Measurements from ENCODE around the gene PTH.

The PTH gene

DNA sequence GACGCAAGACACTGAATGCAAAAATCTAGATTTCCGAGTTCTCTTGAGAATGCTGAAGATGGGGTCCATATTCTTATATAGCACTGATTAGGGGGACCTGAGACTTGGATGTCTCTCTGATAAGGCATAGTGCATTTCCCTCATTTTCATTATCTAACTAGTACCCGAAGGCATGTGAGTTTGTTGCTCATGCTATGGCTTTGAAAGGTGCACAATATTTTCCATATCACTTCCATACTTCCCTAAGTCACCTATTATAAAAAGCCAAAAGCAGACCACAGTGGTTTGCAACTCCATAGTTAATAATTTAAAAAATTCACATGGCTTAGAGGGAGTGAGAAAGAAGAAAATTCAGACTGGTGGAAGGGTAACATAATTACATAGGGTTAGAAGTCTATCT, 34.5 kb downstream of the PTH start:
- no peak overlapping the region for H3K4me3 ChIP-seq (ENCODE audit: low read depth, low read length)
- TF ChIP-seq, protein P1, sequence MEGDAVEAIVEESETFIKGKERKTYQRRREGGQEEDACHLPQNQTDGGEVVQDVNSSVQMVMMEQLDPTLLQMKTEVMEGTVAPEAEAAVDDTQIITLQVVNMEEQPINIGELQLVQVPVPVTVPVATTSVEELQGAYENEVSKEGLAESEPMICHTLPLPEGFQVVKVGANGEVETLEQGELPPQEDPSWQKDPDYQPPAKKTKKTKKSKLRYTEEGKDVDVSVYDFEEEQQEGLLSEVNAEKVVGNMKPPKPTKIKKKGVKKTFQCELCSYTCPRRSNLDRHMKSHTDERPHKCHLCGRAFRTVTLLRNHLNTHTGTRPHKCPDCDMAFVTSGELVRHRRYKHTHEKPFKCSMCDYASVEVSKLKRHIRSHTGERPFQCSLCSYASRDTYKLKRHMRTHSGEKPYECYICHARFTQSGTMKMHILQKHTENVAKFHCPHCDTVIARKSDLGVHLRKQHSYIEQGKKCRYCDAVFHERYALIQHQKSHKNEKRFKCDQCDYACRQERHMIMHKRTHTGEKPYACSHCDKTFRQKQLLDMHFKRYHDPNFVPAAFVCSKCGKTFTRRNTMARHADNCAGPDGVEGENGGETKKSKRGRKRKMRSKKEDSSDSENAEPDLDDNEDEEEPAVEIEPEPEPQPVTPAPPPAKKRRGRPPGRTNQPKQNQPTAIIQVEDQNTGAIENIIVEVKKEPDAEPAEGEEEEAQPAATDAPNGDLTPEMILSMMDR (IDR thresholded peaks at IDR 0.05; ENCODE audit: low read depth, low read length, missing control alignments): no peak
- DNase-seq (ENCODE audit: low read depth): no peak

DNA sequence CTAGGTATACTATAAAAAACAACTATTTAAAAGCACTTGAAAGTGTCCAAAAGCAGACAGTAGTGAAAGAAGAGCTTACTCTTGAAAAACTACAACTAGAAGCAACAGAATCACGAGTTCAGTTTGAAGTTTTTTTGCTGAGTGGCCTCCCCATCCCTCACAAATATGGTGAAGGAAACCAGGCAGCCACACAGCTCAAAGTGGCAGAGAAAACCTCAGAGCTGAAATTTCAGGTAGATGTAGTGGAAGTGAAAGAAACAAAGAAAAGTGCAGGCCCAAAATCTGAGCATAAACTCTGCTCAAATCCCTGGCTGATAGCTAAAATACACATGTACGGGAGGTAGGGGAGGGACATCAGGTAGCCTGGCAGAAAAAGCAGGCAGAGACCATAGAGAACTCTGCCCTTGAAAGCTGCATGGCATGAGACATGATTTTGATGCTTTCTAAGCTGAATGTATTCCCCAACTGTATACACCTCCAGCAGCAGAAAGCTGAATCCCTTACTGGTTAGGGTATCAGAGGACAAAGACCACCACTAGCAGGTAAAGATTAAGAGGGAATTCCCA, 44.9 kb downstream of the PTH start:
- TF ChIP-seq, protein P1 (IDR thresholded peaks at IDR 0.05; ENCODE audit: low read depth, low read length, missing control alignments): no peak
- no peak overlapping the region for H3K4me3 ChIP-seq (ENCODE audit: low read depth, low read length)

DNA sequence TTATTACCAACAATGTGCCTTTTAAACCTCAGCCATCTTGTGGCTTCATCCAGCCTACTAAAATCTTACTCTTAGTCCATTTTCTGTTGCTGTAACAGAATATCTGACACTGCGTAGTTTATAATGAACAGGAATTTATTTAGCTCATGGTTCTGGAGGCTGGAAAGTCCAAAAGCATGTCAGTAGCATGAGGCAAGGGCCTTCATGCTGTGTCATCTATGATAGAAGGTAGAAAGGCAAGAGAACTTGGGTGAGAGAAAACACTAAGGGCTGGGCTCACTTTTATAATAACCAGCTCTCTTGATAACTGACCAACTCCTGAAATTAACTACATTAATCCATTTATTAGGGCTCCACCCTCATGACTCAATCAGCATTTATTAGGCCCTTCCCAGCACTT, 46.3 kb downstream of the PTH start:
- no peak overlapping the region for H3K4me3 ChIP-seq (ENCODE audit: low read depth, low read length)
- no peak for DNase-seq (ENCODE audit: low read depth)
- TF ChIP-seq, protein P1 (IDR thresholded peaks at IDR 0.05; ENCODE audit: low read depth, low read length, missing control alignments): no peak

More for the DNA sequence above, 44.9 kb downstream of the PTH start:
- DNase-seq (ENCODE audit: low read depth): no peak

DNA sequence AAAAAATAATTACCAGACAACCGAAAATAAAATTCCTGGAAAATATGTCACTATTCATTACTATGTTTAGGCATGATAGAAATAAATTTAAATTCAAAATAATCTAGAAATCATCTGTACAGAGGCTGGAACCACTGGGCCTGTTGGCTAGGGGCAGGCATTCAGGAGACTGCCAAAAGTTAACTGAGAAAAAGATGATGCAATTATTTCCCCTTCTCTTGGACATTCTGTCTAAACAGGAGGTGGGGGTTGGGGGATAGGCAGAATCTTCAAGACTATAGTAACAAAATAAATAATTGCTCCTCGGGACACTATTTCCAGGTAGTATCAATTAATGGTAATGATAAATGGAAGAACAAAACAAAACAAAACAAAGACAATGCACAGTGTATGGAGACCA, 46.9 kb downstream of the PTH start:
- DNase-seq (ENCODE audit: low read depth): no peak

DNA sequence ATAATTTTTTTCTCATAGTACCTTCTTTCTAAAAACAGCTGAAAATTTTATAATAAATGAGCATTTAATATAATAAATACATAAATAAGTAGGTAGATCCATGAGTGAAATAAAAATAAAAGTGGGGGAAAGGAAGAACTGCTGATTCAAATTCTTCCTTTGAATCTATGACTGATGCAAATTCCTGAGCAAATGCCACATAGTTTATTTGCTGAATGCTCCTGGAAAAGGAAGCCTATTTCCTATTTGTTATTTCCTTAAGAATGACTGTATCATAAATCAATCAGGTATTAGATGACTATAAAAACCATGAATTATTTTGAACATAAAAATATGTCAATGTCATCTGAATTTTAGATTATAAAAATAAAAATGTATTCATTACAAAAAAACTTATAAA, 49.4 kb downstream of the PTH start:
- no peak overlapping the region for H3K4me3 ChIP-seq (ENCODE audit: low read depth, low read length)
- no peak for DNase-seq (ENCODE audit: low read depth)
- TF ChIP-seq, protein P1 (IDR thresholded peaks at IDR 0.05; ENCODE audit: low read depth, low read length, missing control alignments): no peak

More for the DNA sequence above, 46.9 kb downstream of the PTH start:
- TF ChIP-seq, protein P1 (IDR thresholded peaks at IDR 0.05; ENCODE audit: low read depth, low read length, missing control alignments): no peak
- H3K4me3 ChIP-seq (ENCODE audit: low read depth, low read length): no peak overlapping the region

DNA sequence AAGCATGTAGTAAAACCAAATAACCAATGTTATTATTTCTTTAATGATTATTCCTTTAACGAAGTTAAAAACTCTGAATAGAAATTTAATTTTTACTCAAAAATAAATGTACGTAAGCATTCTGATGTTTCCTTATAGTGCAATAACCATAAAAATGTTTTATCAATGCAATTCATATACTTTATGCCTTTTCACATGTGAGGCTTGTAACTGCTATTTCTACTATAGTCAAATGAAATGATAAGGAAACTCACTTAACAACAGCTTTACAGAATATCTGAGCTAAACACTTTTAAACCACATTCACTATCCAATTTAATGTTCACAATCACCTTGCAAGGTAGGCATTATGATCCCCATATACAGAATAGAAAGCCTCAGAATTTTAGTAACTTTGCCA, 50.2 kb downstream of the PTH start:
- H3K4me3 ChIP-seq (ENCODE audit: low read depth, low read length): no peak overlapping the region
- TF ChIP-seq, protein P1 (IDR thresholded peaks at IDR 0.05; ENCODE audit: low read depth, low read length, missing control alignments): no peak
- DNase-seq (ENCODE audit: low read depth): no peak

Data from GM12864 (cell line).